ENCODE data around the gene PAK5.

Gene PAK5

DNA sequence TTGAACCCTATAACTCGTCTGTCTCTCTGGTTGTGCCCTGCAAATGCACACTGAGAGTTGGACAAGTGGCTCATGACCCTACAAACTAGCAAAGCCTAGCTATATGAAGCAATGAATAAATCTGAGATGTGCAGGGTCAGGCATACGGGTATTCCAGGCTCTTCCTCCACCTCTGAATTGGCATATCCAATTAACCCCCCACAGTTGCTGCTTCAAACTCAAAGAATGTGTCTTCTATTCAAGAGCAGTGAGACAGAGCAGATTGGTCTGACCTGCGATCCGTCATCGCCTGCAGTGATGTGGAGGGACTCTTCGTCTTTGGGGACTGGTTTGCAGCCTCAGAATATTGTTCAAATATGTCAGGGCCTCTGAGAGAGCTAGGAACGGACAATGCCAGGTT lies 264.7 kb downstream of the PAK5 start:
- no peak for DNase-seq

- DNase-seq, result no peak
Measured at GRCh38 chr20:9573335-9574151, 265.3 kb downstream of the PAK5 start.

GRCh38 chr20:9572670-9573069 lies 266.2 kb downstream of the PAK5 start:
- no peak for DNase-seq

GRCh38 chr20:9571783-9572182 lies 267.1 kb downstream of the PAK5 start:
- DNase-seq, result no peak

GRCh38 chr20:9570612-9571011 lies 268.3 kb downstream of the PAK5 start:
- no peak for DNase-seq

- DNase-seq, result no peak
Measured at GRCh38 chr20:9566977-9567376, 271.9 kb downstream of the PAK5 start.

- DNase-seq, result no peak
Measured at GRCh38 chr20:9565910-9566550, 272.8 kb downstream of the PAK5 start.

GRCh38 chr20:9557411-9557810 lies 281.5 kb downstream of the PAK5 start:
- DNase-seq, result no peak

DNA sequence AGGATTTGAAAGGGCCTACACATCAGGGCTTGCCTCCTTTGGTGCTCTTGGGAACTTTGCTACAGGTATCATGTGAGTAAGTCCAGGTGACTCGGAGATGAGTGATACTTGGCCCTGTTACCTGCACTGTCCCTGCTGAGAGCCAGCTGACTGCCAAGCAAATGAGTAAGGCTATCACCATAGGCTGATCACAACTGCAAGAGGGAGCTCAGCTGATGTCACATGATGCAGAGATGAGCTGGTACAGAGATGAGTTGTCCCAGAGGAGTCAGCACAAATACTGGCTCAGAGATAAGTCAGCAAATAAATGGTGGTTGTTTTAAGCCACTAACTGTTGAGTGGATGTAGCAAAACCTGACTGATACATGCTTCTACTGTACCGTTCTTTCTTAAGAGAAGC lies 283.1 kb downstream of the PAK5 start:
- no peak for DNase-seq

DNA sequence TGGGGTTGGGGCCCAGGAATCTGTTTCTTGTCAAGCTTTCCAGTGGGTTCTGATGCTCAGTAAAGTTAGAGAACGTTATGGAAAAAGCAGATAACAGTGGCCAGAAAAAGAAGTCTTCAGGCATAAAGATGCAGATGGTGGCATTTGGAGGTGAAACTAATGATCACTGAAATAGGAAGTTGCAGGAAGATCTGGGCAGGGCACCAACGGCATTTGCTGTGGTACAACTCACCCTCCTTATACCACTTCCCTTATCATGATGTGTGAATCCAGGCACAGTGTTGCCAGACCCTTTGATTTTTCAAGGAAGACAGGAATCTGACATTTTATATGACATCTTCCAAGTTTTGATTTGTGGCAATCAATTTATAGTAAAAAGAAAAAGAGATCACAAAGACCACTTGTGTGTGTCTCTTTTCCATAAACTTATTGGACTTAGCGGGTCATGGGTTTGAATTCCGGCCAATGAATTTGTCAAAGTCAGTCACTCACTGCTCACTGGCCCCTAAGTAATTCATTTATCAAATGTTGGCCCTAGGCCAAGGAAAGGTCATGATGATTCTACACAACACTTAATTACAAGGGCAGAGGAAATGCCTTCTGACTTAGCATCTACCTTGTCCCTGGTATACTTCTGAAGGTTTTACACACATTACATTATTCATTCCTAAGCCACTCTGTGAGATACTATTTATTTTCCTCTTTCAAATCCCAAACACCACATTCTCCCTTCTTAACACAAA lies 286.9 kb downstream of the PAK5 start:
- DNase-seq, result no peak

- no peak for DNase-seq
Measured at GRCh38 chr20:9550871-9551270, 288.0 kb downstream of the PAK5 start.

DNA sequence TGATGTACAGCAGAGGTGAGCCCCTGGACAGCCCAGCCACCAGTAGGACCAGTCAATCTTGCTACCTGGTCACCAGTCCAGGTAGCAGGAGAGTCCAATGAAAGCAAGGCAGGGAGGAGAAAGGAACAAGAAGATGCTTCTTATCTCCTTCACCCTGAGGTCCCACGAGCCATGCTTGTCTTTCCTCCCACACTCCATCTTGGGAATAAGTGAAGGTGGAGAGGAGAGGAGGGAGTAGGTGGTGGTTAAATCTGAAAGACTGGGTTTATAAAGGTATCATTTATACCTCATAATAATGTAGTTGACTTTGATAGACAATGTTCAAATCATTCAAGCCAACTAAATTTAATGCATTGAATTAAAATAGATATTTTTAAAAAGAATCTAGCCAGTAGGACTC lies 288.6 kb downstream of the PAK5 start:
- no peak for DNase-seq

- DNase-seq, result no peak
Measured at GRCh38 chr20:9543214-9543613, 295.7 kb downstream of the PAK5 start.

- no peak for DNase-seq
Measured at GRCh38 chr20:9535449-9535848, 303.4 kb downstream of the PAK5 start.

DNA sequence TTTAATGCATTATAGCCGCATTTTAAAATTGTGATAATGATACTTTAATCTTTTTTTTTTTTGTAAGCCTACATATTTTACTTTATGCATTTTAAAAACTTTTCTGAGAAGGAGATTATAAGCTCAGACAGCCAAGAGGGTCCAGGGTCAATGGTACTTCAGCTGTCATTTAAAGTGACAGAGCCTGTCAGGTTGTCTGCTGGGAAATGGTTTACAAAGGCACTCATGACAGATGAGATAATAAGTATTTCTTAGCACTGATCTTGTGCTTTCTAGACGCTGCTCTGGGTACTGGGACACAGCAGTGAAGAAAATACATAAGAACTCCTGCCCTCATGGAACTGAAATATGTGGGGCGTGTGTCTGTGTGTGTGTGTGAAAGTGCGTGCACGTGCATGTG lies 304.9 kb downstream of the PAK5 start:
- no peak for DNase-seq

- no peak for DNase-seq
Measured at GRCh38 chr20:9532069-9532838, 306.6 kb downstream of the PAK5 start.

GRCh38 chr20:9531581-9531980 lies 307.3 kb downstream of the PAK5 start:
- DNase-seq, result no peak

- no peak for DNase-seq
Measured at GRCh38 chr20:9523636-9524035, 315.2 kb downstream of the PAK5 start.

DNA sequence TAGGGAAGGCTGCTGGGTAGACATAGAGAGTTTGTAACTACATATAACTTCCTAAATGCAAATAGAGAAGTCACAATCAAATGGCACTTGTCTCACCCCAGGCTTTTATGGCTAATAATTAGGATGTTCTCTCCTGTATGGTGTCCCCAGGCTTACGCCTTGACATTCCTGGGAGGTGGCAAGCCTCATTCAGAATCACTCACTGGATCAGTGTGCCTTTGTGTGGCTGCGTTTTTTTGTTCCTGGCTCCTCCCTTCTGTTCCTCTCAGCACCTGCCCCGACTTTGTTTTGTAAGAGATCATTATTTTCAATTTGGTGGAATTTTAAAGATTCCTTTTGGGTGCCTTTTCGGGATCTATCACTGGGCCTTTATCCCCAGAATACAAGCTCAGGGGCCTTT lies 318.8 kb downstream of the PAK5 start:
- DNase-seq, result no peak

GRCh38 chr20:9518576-9519175 lies 320.2 kb downstream of the PAK5 start:
- no peak for DNase-seq

DNA sequence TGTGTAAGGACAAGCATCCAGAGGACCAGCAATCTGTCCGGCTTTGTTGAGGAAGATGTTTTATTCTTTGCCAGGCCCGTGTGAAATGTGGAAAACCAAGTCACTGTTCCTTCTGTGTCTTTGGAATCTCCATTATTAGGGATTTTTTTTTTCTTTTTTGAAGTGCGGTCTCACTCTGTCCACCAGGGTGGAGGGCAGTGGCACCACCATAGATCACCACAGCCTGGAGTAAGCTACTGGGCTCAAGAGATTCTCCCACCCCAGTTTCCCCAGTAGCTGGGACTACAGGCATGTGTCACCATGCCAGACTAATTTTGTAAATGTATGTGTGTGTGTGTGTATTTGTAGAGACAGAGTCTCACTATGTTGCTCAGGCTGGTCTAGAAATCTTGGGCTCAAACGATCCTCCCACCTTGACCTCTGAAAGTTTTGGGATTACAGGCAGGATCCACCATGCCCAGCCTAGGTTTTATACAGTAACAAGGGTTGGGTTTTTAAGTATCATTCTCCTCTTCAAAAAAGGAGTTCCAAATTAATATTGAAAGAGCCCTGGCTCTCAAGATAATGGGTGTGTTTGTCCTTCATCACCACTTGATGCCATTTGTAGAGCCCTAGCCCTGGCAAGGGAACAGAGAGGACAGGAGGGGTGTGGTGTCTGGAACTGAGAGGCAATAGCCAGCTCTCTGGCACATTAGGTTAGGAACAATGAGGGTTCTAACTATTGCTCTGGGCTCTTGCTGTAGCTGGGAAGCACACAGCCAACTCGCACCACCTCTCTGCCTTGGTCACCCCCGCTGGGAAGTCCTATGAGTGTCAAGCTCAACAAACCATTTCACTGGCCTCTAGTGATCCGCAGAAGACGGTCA lies 321.3 kb downstream of the PAK5 start:
- no peak for DNase-seq
